Endothelial cell of umbilical vein (primary cell): Measurements from ENCODE around the gene TMEM121B. TPM values are rescaled to one million over a fixed set of nuclear protein-coding genes. Genes with fewer than 3 reads are reported as not detected.

ENCODE experiments used
- BruUV-seq: library from RNA; stranded (reverse); fragments of 400-500 nt; replicated peaks from 2 replicates; lab custom pipeline; 2021; lab: Mats Ljungman, UMichigan
- CTCF ChIA-PET: fragments of 300-600, 350-600 bp; sonication (Branson Sonifier 250); formaldehyde crosslinking; loops from one replicate; lab custom pipeline; 2021; ENCODE audit warnings: antibody characterized with exemption, inconsistent platforms; lab: Charles Lee
- POLR2A ChIA-PET: fragments of 300-600, 350-600 bp; sonication (Branson Sonifier 250); formaldehyde crosslinking; loops from one replicate; lab custom pipeline; 2021; ENCODE audit warnings: antibody characterized with exemption, inconsistent platforms; lab: Charles Lee
- DNase-seq: peaks from one replicate; pipeline ENCODE4 v3.0.0-alpha.2; 2011; ENCODE audit warnings: low read depth, low spot score
- FAIRE-seq: peaks from 2 replicates; lab custom pipeline; 2011; peaks lifted over from hg19 to GRCh38; lab: Jason Lieb, UNC
- H2AFZ ChIP-seq: 2 replicates; pipeline ENCODE4 v1.6.0; 2012; ENCODE audit warnings: low read depth, low read length, control low read depth, inconsistent platforms
- H3K27ac ChIP-seq: 2 replicates; pipeline ENCODE4 v1.5.1; 2011; ENCODE audit warnings: low read depth, mild to moderate bottlenecking, control low read depth, low read length, moderate library complexity; ENCODE audit not compliant: insufficient read depth
- H3K27me3 ChIP-seq, 2 experiments: 2 replicates each; pipeline versions ENCODE4 v1.6.0 to v1.6.1; 2011; ENCODE audit warnings: low read length in 2 of 2, mixed read lengths in 1 of 2; ENCODE audit not compliant: control insufficient read depth in 2 of 2, insufficient read depth in 2 of 2
- H3K36me3 ChIP-seq, 2 experiments: 2 replicates in 1 of 2; 3 replicates in 1 of 2; pipeline ENCODE4 v1.5.1; 2011; ENCODE audit warnings: low read length in 2 of 2, mild to moderate bottlenecking in 1 of 2, moderate library complexity in 1 of 2; ENCODE audit not compliant: control insufficient read depth in 2 of 2, insufficient read depth in 2 of 2; ENCODE audit errors: extremely low read depth in 1 of 2
- H3K4me1 ChIP-seq: 3 replicates; pipeline ENCODE4 v1.5.1; 2011; ENCODE audit warnings: mild to moderate bottlenecking, low read length; ENCODE audit not compliant: control insufficient read depth, insufficient read depth; ENCODE audit errors: extremely low read depth
- H3K4me2 ChIP-seq: 2 replicates; pipeline ENCODE4 v1.6.1; 2011; ENCODE audit warnings: low read length, control low read depth, mixed read lengths; ENCODE audit not compliant: insufficient read depth
- H3K4me3 ChIP-seq, 3 experiments: fragments of 200-600 bp in 1 of 3; sonication (generic), shearing (Covaris generic) in 1 of 3; replicated peaks in 1 of 3; 2 replicates each; pipeline ENCODE4 v1.5.1; 2011 to 2016; ENCODE audit warnings: control low read depth in 3 of 3, low read length in 3 of 3, mild to moderate bottlenecking in 2 of 3, inconsistent platforms in 1 of 3, low read depth in 1 of 3, moderate library complexity in 1 of 3; ENCODE audit not compliant: insufficient read depth in 1 of 3
- H3K79me2 ChIP-seq: 2 replicates; pipeline ENCODE4 v1.6.0; 2012; ENCODE audit warnings: low read length, inconsistent platforms; ENCODE audit not compliant: control insufficient read depth, insufficient read depth
- H3K9ac ChIP-seq: replicated peaks from 2 replicates; pipeline ENCODE3; 2011; ENCODE audit warnings: low read length, control low read depth; ENCODE audit not compliant: insufficient read depth; ENCODE audit errors: extremely low read depth
- H3K9me1 ChIP-seq: replicated peaks from 3 replicates; pipeline ENCODE4 v1.6.0; 2011; ENCODE audit warnings: mild to moderate bottlenecking, low read length; ENCODE audit not compliant: control insufficient read depth, insufficient read depth; ENCODE audit errors: extremely low read depth
- H3K9me3 ChIP-seq: replicated peaks from 2 replicates; pipeline ENCODE4 v1.5.1; 2012; ENCODE audit warnings: low read length, inconsistent platforms; ENCODE audit not compliant: control insufficient read depth, insufficient read depth
- H4K20me1 ChIP-seq: replicated peaks from 2 replicates; pipeline ENCODE3; 2011; ENCODE audit warnings: mild to moderate bottlenecking, low read length; ENCODE audit not compliant: control insufficient read depth, insufficient read depth; ENCODE audit errors: extremely low read depth
- EZH2 ChIP-seq: IDR thresholded peaks from 2 replicates; pipeline ENCODE4 v1.6.1; 2012; ENCODE audit warnings: borderline replicate concordance, low read depth, mild to moderate bottlenecking, moderate library complexity, low read length, inconsistent platforms; ENCODE audit not compliant: severe bottlenecking
- FOS ChIP-seq: IDR thresholded peaks from 2 replicates; pipeline ENCODE4 v1.6.1; 2011; ENCODE audit warnings: mild to moderate bottlenecking, low read length, moderate library complexity, borderline replicate concordance; ENCODE audit not compliant: insufficient read depth
- GATA2 ChIP-seq: IDR thresholded peaks from 2 replicates; pipeline ENCODE4 v1.7.0; 2011; ENCODE audit warnings: low read depth, mild to moderate bottlenecking, moderate library complexity, mixed read lengths, low read length; ENCODE audit not compliant: insufficient read length, insufficient read depth
- JUN ChIP-seq: IDR thresholded peaks from 2 replicates; pipeline ENCODE4 v1.6.1; 2011; ENCODE audit warnings: borderline replicate concordance, low read depth; ENCODE audit not compliant: insufficient read length, insufficient read depth
- MYC ChIP-seq: IDR thresholded peaks from one replicate; pipeline ENCODE4 v1.6.1; 2011; ENCODE audit warnings: mild to moderate bottlenecking, low read depth, low read length
- POLR2A ChIP-seq: IDR thresholded peaks from 2 replicates; pipeline ENCODE4 v1.6.1; 2012; ENCODE audit warnings: low read depth, mild to moderate bottlenecking, control low read depth, low read length
- POLR2AphosphoS5 ChIP-seq: IDR thresholded peaks from 2 replicates; pipeline ENCODE4 v1.6.1; 2012; ENCODE audit warnings: low read depth, mild to moderate bottlenecking, control low read depth, low read length, moderate library complexity; ENCODE audit not compliant: insufficient read depth
- dilution Hi-C: fragments of 300-500 bp; cut with MboI; formaldehyde crosslinking; loops from one replicate; pipeline ENCODE4 v1.15.0; 2019; ENCODE audit warnings: low sequenced_read_pairs; ENCODE audit not compliant: extremely low pct_ligation_motif_present
- intact Hi-C: fragments of 100-400 bp; cut with micrococcal nuclease; formaldehyde crosslinking; loops from one replicate; pipeline ENCODE4 v1.10.0; 2022
- polyA plus RNA-seq, 4 experiments: library from polyadenylated mRNA; depleted of rRNA in 3 of 4; stranded (reverse) in 3 of 4; unstranded in 1 of 4; fragments of >200 nt; gene quantifications; 2 replicates each; pipeline versions ENCODE4 v1.2.1 to v1.2.3, GENCODE V29; 2011 to 2012; ENCODE audit warnings: missing spikeins in 1 of 4
- total RNA-seq: library from RNA; stranded (reverse); gene quantifications from 2 replicates; pipeline ENCODE4 v1.2.3, GENCODE V29; 2021
- TF ChIP-seq, protein P1 (sequence below), 2 donors: IDR thresholded peaks; 1 replicate in 1 of 2; 2 replicates in 1 of 2; pipeline ENCODE4 v1.5.1; 2011; ENCODE audit warnings: low read length in 2 of 2, mild to moderate bottlenecking in 2 of 2, moderate library complexity in 2 of 2, control low read depth in 1 of 2, inconsistent platforms in 1 of 2, low read depth in 1 of 2; ENCODE audit not compliant: insufficient read depth in 1 of 2; ENCODE audit errors: extremely low read depth in 1 of 2
- TF ChIP-seq, protein P2 (sequence below): IDR thresholded peaks from 2 replicates; pipeline ENCODE4 v1.6.1; 2011; ENCODE audit not compliant: insufficient read depth, insufficient read length

Gene TMEM121B
- total and polyA plus RNA-seq, 2 donors (not counting 3 experiments of a cell fraction or from before 2014, with no cell fraction given) = 0.18 to 0.33 TPM

DNA sequence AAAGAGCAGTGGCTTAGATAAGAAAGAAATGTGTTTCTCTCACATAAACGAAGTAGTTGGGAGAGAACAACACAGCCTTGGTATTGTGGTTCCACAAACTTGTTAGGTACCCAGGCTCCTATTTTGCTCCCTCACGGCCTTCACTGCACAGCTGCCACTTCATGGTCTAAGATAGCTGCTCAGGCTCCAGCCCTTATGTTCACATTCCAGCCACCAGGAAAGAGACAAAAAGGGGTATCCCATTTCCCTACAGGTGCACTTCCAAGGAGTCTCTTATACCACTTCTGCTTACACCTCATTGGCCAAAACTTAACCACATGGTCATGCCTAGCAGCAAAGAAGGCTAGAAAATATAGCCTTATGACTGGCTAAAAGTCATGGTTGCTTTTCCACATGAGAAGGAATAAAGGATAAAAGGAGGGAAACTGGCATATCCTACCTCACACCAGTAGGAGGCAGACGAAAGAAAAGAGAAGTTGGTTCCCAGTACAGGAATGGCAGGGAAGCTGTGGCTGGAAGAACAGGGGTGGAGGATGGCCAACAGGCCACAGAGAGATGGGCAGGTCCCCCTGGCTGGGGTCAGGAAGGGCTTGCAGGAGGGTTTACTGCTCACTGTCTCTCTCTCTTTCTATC, 43.3 kb upstream of the TMEM121B start:
- intact Hi-C loops = no loop called here
- POLR2A ChIA-PET = no interaction called here
- no peak overlapping the region for H2AFZ ChIP-seq
- H3K9ac ChIP-seq = no peak overlapping the region
- no peaks in the 10 kb centered on the region for H4K20me1 ChIP-seq
- TF ChIP-seq, protein P1, sequence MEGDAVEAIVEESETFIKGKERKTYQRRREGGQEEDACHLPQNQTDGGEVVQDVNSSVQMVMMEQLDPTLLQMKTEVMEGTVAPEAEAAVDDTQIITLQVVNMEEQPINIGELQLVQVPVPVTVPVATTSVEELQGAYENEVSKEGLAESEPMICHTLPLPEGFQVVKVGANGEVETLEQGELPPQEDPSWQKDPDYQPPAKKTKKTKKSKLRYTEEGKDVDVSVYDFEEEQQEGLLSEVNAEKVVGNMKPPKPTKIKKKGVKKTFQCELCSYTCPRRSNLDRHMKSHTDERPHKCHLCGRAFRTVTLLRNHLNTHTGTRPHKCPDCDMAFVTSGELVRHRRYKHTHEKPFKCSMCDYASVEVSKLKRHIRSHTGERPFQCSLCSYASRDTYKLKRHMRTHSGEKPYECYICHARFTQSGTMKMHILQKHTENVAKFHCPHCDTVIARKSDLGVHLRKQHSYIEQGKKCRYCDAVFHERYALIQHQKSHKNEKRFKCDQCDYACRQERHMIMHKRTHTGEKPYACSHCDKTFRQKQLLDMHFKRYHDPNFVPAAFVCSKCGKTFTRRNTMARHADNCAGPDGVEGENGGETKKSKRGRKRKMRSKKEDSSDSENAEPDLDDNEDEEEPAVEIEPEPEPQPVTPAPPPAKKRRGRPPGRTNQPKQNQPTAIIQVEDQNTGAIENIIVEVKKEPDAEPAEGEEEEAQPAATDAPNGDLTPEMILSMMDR (IDR thresholded peaks at IDR 0.05; ENCODE audit: extremely low read depth in 1 of 2, insufficient read depth in 1 of 2, low read depth in 1 of 2, low read length in 2 of 2) = peak; percentile 8 to 15
- TF ChIP-seq GATA2 (no peak), FOS (no peak)
- DNase-seq (no peak), FAIRE-seq (peak; percentile 58)
- dilution Hi-C loops = no loop called here
- no peaks in the 10 kb centered on the region for H3K36me3 ChIP-seq
- H3K79me2 ChIP-seq = no peaks in the 10 kb centered on the region
- BruUV-seq = no TSS peak
- H3K4me2 ChIP-seq = no peak overlapping the region
- H3K27me3 ChIP-seq = no peaks in the 10 kb centered on the region
- H3K4me3 ChIP-seq = no peak overlapping the region
- no peak overlapping the region for H3K27ac ChIP-seq
- H3K9me1 ChIP-seq = no peaks in the 10 kb centered on the region
- peaks cover 6% of the 10 kb centered on the region for H3K4me1 ChIP-seq
- H3K9me3 ChIP-seq = no peaks in the 10 kb centered on the region
- CTCF ChIA-PET = interaction anchor here (0.8 to 2.5 kb wide), 4 partner anchors 21 to 341 kb away, joined by 3 to 17 read pairs (median 3); no protein-coding TSS in a partner anchor

DNA sequence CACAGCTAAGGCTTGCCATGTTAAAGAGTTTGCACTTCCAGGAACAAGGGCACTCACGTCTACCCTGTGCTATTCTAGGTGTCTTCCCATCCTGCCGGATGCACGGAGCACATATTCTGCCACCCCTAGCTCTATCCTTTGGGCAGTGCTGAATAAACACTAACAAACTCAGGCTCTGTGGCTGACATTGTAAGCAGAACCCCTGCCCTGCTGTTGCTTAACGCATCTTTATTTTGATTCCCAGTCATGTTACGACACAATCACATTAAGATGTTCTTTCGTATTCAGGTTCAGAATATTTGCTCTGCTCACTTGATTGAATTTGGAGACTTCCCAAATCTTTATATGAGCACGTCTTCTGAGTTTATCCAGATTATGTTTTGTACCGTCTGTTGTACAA, 41.6 kb upstream of the TMEM121B start:
- Histone ChIP-seq H3K79me2 (peaks cover 2% of the 10 kb centered on the region), H3K4me1 (peaks cover 11% of the 10 kb centered on the region), H2AFZ (no peak overlapping the region), H3K9me3 (no peaks in the 10 kb centered on the region), H3K36me3 (no peaks in the 10 kb centered on the region), H3K4me3 (no peak overlapping the region), H3K27ac (no peak overlapping the region), H3K9ac (no peak overlapping the region), H3K9me1 (no peaks in the 10 kb centered on the region), H3K27me3 (no peaks in the 10 kb centered on the region), H3K4me2 (no peak overlapping the region), H4K20me1 (no peaks in the 10 kb centered on the region)
- DNase-seq (no peak), FAIRE-seq (no peak)
- no peak for TF ChIP-seq POLR2AphosphoS5
- TF ChIP-seq, protein P2, sequence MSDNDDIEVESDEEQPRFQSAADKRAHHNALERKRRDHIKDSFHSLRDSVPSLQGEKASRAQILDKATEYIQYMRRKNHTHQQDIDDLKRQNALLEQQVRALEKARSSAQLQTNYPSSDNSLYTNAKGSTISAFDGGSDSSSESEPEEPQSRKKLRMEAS = no peak
- no peak for TF ChIP-seq JUN
- TF ChIP-seq, protein P1 (IDR thresholded peaks at IDR 0.05; ENCODE audit: extremely low read depth in 1 of 2, insufficient read depth in 1 of 2, low read depth in 1 of 2, low read length in 2 of 2) = no peak
- no peak for TF ChIP-seq GATA2
- TF ChIP-seq MYC = no peak
- TF ChIP-seq FOS = no peak
- no peak for TF ChIP-seq POLR2A
- TF ChIP-seq EZH2 = no peak
- dilution Hi-C loops (no loop called here), intact Hi-C loops (no loop called here)
- ChIA-PET POLR2A (no interaction called here), CTCF (interaction anchor here (2.8 to 9.1 kb wide), 2 partner anchors 9 to 339 kb away, joined by 11 to 77 read pairs; no protein-coding TSS in a partner anchor)
- BruUV-seq = no TSS peak
